HepG2 (cell line): ENCODE data around the gene ASTN1.

Experiments
- MAFF ChIP-seq: IDR thresholded peaks from 2 replicates; pipeline ENCODE4 v1.6.1; 2011; ENCODE audit warnings: low read depth, low read length, improper control_type of control experiment
- MAZ ChIP-seq, 2 experiments: sonication (generic) in 1 of 2; formaldehyde crosslinking in 1 of 2; IDR thresholded peaks; 2 replicates each; pipeline versions ENCODE4 v1.5.0 to v1.6.1; 2012 to 2020; ENCODE audit warnings: low read depth in 2 of 2, mild to moderate bottlenecking in 2 of 2, borderline replicate concordance in 1 of 2, improper control_type of control experiment in 1 of 2, low read length in 1 of 2, missing genetic modification reagents in 1 of 2, moderate library complexity in 1 of 2
- SRF ChIP-seq: IDR thresholded peaks from 2 replicates; pipeline ENCODE4 v1.6.1; 2011; ENCODE audit warnings: mild to moderate bottlenecking, low read depth, low read length, moderate library complexity
- ZNF776 ChIP-seq: sonication (generic); formaldehyde crosslinking; IDR thresholded peaks from 2 replicates; pipeline ENCODE4 v1.4.0; 2020; ENCODE audit warnings: mild to moderate bottlenecking, missing genetic modification reagents
- ZZZ3 ChIP-seq: sonication (generic); formaldehyde crosslinking; IDR thresholded peaks from 2 replicates; pipeline ENCODE4 v1.4.0; 2020; ENCODE audit warnings: missing genetic modification reagents, mild to moderate bottlenecking, borderline replicate concordance
- TF ChIP-seq, protein P1 (sequence below): sonication (generic); formaldehyde crosslinking; IDR thresholded peaks from 2 replicates; pipeline ENCODE4 v1.5.1; 2020; ENCODE audit warnings: missing genetic modification reagents, mild to moderate bottlenecking, borderline replicate concordance
- TF ChIP-seq, protein P2 (sequence below): sonication (generic); formaldehyde crosslinking; IDR thresholded peaks from 2 replicates; pipeline ENCODE4 v1.8.1; 2023; ENCODE audit warnings: mild to moderate bottlenecking, missing genetic modification reagents, borderline replicate concordance
- TF ChIP-seq, protein P3 (sequence below): sonication (generic); formaldehyde crosslinking; IDR thresholded peaks from 2 replicates; pipeline ENCODE4 v1.5.0; 2020; ENCODE audit warnings: mild to moderate bottlenecking, missing genetic modification reagents, moderate library complexity

DNA sequence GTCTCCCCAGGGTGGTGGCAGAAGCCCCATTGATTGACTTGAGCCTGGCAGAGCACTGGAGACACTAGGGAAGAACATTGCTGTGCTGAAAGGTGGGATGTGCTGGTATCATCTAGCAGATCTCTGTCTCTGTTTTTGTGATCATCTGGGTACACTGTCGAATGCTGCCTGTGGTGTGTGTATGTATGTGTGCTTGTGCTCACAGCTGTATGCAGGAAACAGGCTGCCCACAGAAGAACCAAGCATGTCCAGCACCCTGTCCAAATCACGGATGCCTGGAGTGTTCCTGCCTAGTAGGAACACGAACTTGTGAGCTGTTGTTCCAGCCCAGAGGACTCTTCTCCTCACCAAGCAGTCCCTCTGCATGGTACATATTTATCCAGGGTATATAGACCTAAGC lies 7.8 kb upstream of the ASTN1 start:
- TF ChIP-seq MAZ (IDR thresholded peaks at IDR 0.05; ENCODE audit: borderline replicate concordance, low read depth, low read length) (no peak), MAZ (CRISPR knock-in tag; IDR thresholded peaks at IDR 0.05; ENCODE audit: low read depth) (no peak), ZZZ3 (CRISPR knock-in tag) (no peak), ZNF776 (CRISPR knock-in tag) (no peak), SRF (no peak), MAFF (no peak)
- TF ChIP-seq, protein P1, sequence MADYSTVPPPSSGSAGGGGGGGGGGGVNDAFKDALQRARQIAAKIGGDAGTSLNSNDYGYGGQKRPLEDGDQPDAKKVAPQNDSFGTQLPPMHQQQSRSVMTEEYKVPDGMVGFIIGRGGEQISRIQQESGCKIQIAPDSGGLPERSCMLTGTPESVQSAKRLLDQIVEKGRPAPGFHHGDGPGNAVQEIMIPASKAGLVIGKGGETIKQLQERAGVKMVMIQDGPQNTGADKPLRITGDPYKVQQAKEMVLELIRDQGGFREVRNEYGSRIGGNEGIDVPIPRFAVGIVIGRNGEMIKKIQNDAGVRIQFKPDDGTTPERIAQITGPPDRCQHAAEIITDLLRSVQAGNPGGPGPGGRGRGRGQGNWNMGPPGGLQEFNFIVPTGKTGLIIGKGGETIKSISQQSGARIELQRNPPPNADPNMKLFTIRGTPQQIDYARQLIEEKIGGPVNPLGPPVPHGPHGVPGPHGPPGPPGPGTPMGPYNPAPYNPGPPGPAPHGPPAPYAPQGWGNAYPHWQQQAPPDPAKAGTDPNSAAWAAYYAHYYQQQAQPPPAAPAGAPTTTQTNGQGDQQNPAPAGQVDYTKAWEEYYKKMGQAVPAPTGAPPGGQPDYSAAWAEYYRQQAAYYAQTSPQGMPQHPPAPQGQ, result no peak
- TF ChIP-seq, protein P2, sequence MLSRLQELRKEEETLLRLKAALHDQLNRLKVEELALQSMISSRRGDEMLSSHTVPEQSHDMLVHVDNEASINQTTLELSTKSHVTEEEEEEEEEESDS (CRISPR knock-in tag), result no peak
- TF ChIP-seq, protein P3, sequence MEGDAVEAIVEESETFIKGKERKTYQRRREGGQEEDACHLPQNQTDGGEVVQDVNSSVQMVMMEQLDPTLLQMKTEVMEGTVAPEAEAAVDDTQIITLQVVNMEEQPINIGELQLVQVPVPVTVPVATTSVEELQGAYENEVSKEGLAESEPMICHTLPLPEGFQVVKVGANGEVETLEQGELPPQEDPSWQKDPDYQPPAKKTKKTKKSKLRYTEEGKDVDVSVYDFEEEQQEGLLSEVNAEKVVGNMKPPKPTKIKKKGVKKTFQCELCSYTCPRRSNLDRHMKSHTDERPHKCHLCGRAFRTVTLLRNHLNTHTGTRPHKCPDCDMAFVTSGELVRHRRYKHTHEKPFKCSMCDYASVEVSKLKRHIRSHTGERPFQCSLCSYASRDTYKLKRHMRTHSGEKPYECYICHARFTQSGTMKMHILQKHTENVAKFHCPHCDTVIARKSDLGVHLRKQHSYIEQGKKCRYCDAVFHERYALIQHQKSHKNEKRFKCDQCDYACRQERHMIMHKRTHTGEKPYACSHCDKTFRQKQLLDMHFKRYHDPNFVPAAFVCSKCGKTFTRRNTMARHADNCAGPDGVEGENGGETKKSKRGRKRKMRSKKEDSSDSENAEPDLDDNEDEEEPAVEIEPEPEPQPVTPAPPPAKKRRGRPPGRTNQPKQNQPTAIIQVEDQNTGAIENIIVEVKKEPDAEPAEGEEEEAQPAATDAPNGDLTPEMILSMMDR (CRISPR knock-in tag), result no peak
